Measurements from ENCODE around the gene ACTR3C.
"Not testable (repeated sequence)": the region's sequence is repeated elsewhere in the genome, so short reads cannot be mapped to it uniquely, and the experiment has no call there.

Gene ACTR3C

GRCh38 chr7:150312649-150313366, 10.5 kb downstream of the ACTR3C start:
- DNase-seq = not testable (repeated sequence)

- no peak for DNase-seq
Observed at GRCh38 chr7:150311711-150312110, 11.6 kb downstream of the ACTR3C start.

GRCh38 chr7:150311146-150311545, 12.2 kb downstream of the ACTR3C start:
- DNase-seq = no peak

GRCh38 chr7:150308575-150308974, 14.8 kb downstream of the ACTR3C start:
- no peak for DNase-seq

GRCh38 chr7:150307904-150308303, 15.4 kb downstream of the ACTR3C start:
- no peak for DNase-seq

- DNase-seq = no peak
Observed at GRCh38 chr7:150307129-150307528, 16.2 kb downstream of the ACTR3C start.

GRCh38 chr7:150306377-150306776, 17.0 kb downstream of the ACTR3C start:
- not testable (repeated sequence) for DNase-seq

- DNase-seq = not testable (repeated sequence)
Observed at GRCh38 chr7:150305903-150306284, 17.5 kb downstream of the ACTR3C start.

- DNase-seq = not testable (repeated sequence)
Observed at GRCh38 chr7:150305259-150305902, 18.0 kb downstream of the ACTR3C start.

GRCh38 chr7:150304499-150305258, 18.7 kb downstream of the ACTR3C start:
- DNase-seq = not testable (repeated sequence)

GRCh38 chr7:150302908-150303310, 20.4 kb downstream of the ACTR3C start:
- DNase-seq = not testable (repeated sequence)

- not testable (repeated sequence) for DNase-seq
Observed at GRCh38 chr7:150297978-150298377, 25.4 kb downstream of the ACTR3C start.

- DNase-seq = not testable (repeated sequence)
Observed at GRCh38 chr7:150296802-150297201, 26.5 kb downstream of the ACTR3C start.

- DNase-seq = not testable (repeated sequence)
Observed at GRCh38 chr7:150295614-150296013, 27.7 kb downstream of the ACTR3C start.

GRCh38 chr7:150295027-150295426, 28.3 kb downstream of the ACTR3C start:
- not testable (repeated sequence) for DNase-seq

GRCh38 chr7:150290317-150290716, 33.0 kb downstream of the ACTR3C start:
- DNase-seq = peak in 1 of 2 experiments; percentile 27

- not testable (repeated sequence) for DNase-seq
Observed at GRCh38 chr7:150288816-150289215, 34.5 kb downstream of the ACTR3C start.

GRCh38 chr7:150287815-150288214, 35.5 kb downstream of the ACTR3C start:
- DNase-seq = peak in 1 of 2 experiments; percentile 14

- DNase-seq = peak; percentile 9 to 51
Observed at GRCh38 chr7:150285849-150286754, 37.2 kb downstream of the ACTR3C start.

- not testable (repeated sequence) for DNase-seq
Observed at GRCh38 chr7:150283608-150284007, 39.7 kb downstream of the ACTR3C start.

GRCh38 chr7:150283111-150283510, 40.2 kb downstream of the ACTR3C start:
- peak in 1 of 2 experiments; percentile 51 for DNase-seq

- DNase-seq = not testable (repeated sequence)
Observed at GRCh38 chr7:150281681-150282403, 41.5 kb downstream of the ACTR3C start.

Data from NCI-H524 (cell line).